ENCODE measurements around the gene SRRM3. TPM values are rescaled to one million over a fixed set of nuclear protein-coding genes. Genes with fewer than 3 reads are reported as not detected.

SRRM3 gene
- polyA plus RNA-seq, 1 of the 3 experiments (the other 2 are of a cell fraction), result 2.7 TPM

DNA sequence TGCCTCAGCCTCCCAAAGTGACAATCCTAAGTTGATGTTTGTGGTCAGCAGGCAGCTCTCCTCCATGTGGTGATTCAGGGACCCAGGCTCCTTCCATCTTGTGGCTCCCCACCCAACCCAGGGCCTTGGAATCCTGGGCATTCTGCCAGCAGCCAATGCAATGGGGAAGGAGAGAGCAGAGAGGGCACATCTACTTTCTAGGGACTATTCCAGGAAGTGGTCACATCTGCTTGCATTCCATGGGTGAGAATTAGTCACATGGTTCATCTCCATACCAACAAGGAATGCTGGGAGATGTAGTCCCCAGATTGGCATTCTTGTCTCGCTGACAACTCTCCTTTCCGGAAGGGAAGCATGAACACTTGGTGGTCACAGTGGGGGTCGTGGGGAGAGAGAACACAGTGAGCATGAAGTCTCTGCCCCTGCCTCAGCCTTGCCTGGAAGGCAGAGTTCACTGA is 9.9 kb upstream of the SRRM3 start:
- H2AFZ ChIP-seq (ENCODE audit: low read depth), result no peak overlapping the region
- H3K4me2 ChIP-seq, result no peak overlapping the region
- no peaks in the 10 kb centered on the region for H3K4me1 ChIP-seq (ENCODE audit: control insufficient read depth in 1 of 2, insufficient read depth in 2 of 2, low read depth in 1 of 2, low read length in 1 of 2)
- WGBS (ENCODE audit: low lambda C conversion rate), result 70% methylated on average over 3 of the region's 3 CpGs
- H3K9ac ChIP-seq, result no peak overlapping the region
- ChIA-PET CTCF (interaction anchor here (0.6 to 4.5 kb wide), 6 partner anchors 9 to 144 kb away, joined by 3 to 46 read pairs (median 6); partner anchors contain the start of genes MDH2 and STYXL1), POLR2A (no interaction called here)
- no peak overlapping the region for H3K27ac ChIP-seq (ENCODE audit: low read depth in 2 of 2, low read length in 1 of 2)
- H3K36me3 ChIP-seq (replicated peaks in 1 of 2; ENCODE audit: control insufficient read depth in 1 of 2, insufficient read depth in 2 of 2, low read length in 1 of 2), result no peaks in the 10 kb centered on the region
- H3K9me2 ChIP-seq, result no peaks in the 10 kb centered on the region
- H3F3A ChIP-seq (replicated peaks; ENCODE audit: insufficient read depth), result no peaks in the 10 kb centered on the region
- no peak overlapping the region for H3K4me3 ChIP-seq (ENCODE audit: low read depth in 2 of 2, low read length in 1 of 2)
- no peaks in the 10 kb centered on the region for H3K79me2 ChIP-seq (ENCODE audit: insufficient read depth)
- no peaks in the 10 kb centered on the region for H3K9me3 ChIP-seq
- peak; percentile 72 for DNase-seq
- peaks cover 4% of the 10 kb centered on the region; the same call in 1 of the 2 replicates for H3K27me3 ChIP-seq (ENCODE audit: insufficient read depth)
- H4K20me1 ChIP-seq (ENCODE audit: insufficient read depth), result no peaks in the 10 kb centered on the region
- TF ChIP-seq JUND (IDR thresholded peaks at IDR 0.05) (no peak), SIN3A (IDR thresholded peaks at IDR 0.05; ENCODE audit: borderline replicate concordance, low read depth, low read length) (no peak), RCOR1 (IDR thresholded peaks at IDR 0.05; ENCODE audit: low read length) (no peak), MEF2A (IDR thresholded peaks at IDR 0.05; ENCODE audit: borderline replicate concordance, low read depth) (no peak), GABPA (IDR thresholded peaks at IDR 0.05; ENCODE audit: low read depth) (no peak; the same call in 1 of the 2 replicates), SMC3 (IDR thresholded peaks at IDR 0.05; ENCODE audit: low read depth, low read length) (no peak), ELF1 (IDR thresholded peaks at IDR 0.05) (0 out of 2 replicates have a peak, but pooled peaks have one; percentile 35), GATA2 (CRISPR knock-in tag; IDR thresholded peaks at IDR 0.05) (no peak)
- TF ChIP-seq, protein P1, sequence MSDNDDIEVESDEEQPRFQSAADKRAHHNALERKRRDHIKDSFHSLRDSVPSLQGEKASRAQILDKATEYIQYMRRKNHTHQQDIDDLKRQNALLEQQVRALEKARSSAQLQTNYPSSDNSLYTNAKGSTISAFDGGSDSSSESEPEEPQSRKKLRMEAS (IDR thresholded peaks at IDR 0.05; ENCODE audit: low read depth), result no peak
- TF ChIP-seq, protein P2, sequence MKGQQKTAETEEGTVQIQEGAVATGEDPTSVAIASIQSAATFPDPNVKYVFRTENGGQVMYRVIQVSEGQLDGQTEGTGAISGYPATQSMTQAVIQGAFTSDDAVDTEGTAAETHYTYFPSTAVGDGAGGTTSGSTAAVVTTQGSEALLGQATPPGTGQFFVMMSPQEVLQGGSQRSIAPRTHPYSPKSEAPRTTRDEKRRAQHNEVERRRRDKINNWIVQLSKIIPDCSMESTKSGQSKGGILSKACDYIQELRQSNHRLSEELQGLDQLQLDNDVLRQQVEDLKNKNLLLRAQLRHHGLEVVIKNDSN (IDR thresholded peaks at IDR 0.05; ENCODE audit: borderline replicate concordance, low read depth), result peak; percentile 85
- TF ChIP-seq, protein P3, sequence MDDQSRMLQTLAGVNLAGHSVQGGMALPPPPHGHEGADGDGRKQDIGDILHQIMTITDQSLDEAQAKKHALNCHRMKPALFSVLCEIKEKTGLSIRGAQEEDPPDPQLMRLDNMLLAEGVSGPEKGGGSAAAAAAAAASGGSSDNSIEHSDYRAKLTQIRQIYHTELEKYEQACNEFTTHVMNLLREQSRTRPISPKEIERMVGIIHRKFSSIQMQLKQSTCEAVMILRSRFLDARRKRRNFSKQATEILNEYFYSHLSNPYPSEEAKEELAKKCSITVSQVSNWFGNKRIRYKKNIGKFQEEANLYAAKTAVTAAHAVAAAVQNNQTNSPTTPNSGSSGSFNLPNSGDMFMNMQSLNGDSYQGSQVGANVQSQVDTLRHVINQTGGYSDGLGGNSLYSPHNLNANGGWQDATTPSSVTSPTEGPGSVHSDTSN (IDR thresholded peaks at IDR 0.05), result no peak

DNA sequence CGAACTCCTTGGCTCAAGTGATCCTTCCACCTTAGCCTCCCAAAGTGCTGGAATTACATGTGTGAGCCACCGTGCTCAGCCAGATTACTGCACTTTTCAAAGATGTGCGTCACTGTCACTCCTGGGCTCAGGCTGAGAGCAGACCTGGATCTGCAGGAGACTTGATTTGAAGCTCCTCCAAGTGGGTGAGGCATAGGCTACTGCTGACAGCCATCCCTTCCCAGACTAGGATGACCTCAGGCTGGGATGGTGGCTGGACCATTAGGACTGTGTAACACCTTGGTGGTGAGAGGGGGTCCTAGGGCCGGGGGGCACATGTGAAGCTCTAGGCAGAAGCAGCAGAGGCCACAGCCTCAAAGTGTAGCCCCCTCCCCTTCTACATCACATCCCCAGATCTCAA is 8.2 kb upstream of the SRRM3 start:
- Histone ChIP-seq H3K9me2 (no peaks in the 10 kb centered on the region), H2AFZ (ENCODE audit: low read depth) (no peak overlapping the region), H3K4me3 (ENCODE audit: low read depth in 2 of 2, low read length in 1 of 2) (no peak overlapping the region), H3K4me1 (ENCODE audit: control insufficient read depth in 1 of 2, insufficient read depth in 2 of 2, low read depth in 1 of 2, low read length in 1 of 2) (no peaks in the 10 kb centered on the region), H3K27me3 (ENCODE audit: insufficient read depth) (peaks cover 4% of the 10 kb centered on the region; the same call in 1 of the 2 replicates), H3K36me3 (replicated peaks in 1 of 2; ENCODE audit: control insufficient read depth in 1 of 2, insufficient read depth in 2 of 2, low read length in 1 of 2) (no peaks in the 10 kb centered on the region), H4K20me1 (ENCODE audit: insufficient read depth) (no peaks in the 10 kb centered on the region), H3F3A (replicated peaks; ENCODE audit: insufficient read depth) (no peaks in the 10 kb centered on the region), H3K27ac (ENCODE audit: low read depth in 2 of 2, low read length in 1 of 2) (no peak overlapping the region), H3K9me3 (no peaks in the 10 kb centered on the region), H3K79me2 (ENCODE audit: insufficient read depth) (no peaks in the 10 kb centered on the region), H3K9ac (no peak overlapping the region), H3K4me2 (no peak overlapping the region)
- no peak for DNase-seq
- WGBS (ENCODE audit: low lambda C conversion rate), result 42% methylated on average over 4 of the region's 4 CpGs
- ChIA-PET CTCF (interaction anchor here (1.1 to 4.5 kb wide), 6 partner anchors 7 to 120 kb away, joined by 4 to 46 read pairs (median 7); partner anchors contain the start of gene SRRM3), POLR2A (interaction anchor here (0.9 kb wide), 1 partner anchor 27 kb away, joined by 3 read pairs; no protein-coding TSS in a partner anchor)
- TF ChIP-seq, protein P4, sequence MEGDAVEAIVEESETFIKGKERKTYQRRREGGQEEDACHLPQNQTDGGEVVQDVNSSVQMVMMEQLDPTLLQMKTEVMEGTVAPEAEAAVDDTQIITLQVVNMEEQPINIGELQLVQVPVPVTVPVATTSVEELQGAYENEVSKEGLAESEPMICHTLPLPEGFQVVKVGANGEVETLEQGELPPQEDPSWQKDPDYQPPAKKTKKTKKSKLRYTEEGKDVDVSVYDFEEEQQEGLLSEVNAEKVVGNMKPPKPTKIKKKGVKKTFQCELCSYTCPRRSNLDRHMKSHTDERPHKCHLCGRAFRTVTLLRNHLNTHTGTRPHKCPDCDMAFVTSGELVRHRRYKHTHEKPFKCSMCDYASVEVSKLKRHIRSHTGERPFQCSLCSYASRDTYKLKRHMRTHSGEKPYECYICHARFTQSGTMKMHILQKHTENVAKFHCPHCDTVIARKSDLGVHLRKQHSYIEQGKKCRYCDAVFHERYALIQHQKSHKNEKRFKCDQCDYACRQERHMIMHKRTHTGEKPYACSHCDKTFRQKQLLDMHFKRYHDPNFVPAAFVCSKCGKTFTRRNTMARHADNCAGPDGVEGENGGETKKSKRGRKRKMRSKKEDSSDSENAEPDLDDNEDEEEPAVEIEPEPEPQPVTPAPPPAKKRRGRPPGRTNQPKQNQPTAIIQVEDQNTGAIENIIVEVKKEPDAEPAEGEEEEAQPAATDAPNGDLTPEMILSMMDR (IDR thresholded peaks at IDR 0.05), result no peak
- TF ChIP-seq MEF2A (IDR thresholded peaks at IDR 0.05; ENCODE audit: borderline replicate concordance, low read depth) (no peak), RXRA (IDR thresholded peaks at IDR 0.05; ENCODE audit: borderline replicate concordance, low read depth) (no peak), YY1 (IDR thresholded peaks at IDR 0.05; ENCODE audit: low read depth) (no peak), TEAD4 (IDR thresholded peaks at IDR 0.05; ENCODE audit: borderline replicate concordance, insufficient read depth) (no peak), ELF1 (IDR thresholded peaks at IDR 0.05) (no peak), EP300 (IDR thresholded peaks at IDR 0.05; ENCODE audit: borderline replicate concordance in 1 of 2, low read depth in 1 of 2, low read length in 1 of 2) (no peak), FOXJ3 (CRISPR knock-in tag; IDR thresholded peaks at IDR 0.05) (no peak), NRF1 (IDR thresholded peaks at IDR 0.05; ENCODE audit: low read depth, low read length) (no peak)
- TF ChIP-seq, protein P5, sequence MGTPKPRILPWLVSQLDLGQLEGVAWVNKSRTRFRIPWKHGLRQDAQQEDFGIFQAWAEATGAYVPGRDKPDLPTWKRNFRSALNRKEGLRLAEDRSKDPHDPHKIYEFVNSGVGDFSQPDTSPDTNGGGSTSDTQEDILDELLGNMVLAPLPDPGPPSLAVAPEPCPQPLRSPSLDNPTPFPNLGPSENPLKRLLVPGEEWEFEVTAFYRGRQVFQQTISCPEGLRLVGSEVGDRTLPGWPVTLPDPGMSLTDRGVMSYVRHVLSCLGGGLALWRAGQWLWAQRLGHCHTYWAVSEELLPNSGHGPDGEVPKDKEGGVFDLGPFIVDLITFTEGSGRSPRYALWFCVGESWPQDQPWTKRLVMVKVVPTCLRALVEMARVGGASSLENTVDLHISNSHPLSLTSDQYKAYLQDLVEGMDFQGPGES (IDR thresholded peaks at IDR 0.05; ENCODE audit: low read depth, low read length), result no peak
- TF ChIP-seq, protein P2 (IDR thresholded peaks at IDR 0.05; ENCODE audit: borderline replicate concordance, low read depth), result no peak
